HG03565 (cell line): ENCODE data around the gene VGLL2.
"Not testable (repeated sequence)": the region's sequence is repeated elsewhere in the genome, so short reads cannot be mapped to it uniquely, and the experiment has no call there.

ENCODE experiments used
- ATAC-seq: cut with Tn5 transposase; IDR thresholded peaks from one replicate; pipeline ENCODE4 v1.9.1; 2021; ENCODE audit warnings: mild to moderate bottlenecking, moderate library complexity; ENCODE audit not compliant: unreplicated experiment

The VGLL2 gene

DNA sequence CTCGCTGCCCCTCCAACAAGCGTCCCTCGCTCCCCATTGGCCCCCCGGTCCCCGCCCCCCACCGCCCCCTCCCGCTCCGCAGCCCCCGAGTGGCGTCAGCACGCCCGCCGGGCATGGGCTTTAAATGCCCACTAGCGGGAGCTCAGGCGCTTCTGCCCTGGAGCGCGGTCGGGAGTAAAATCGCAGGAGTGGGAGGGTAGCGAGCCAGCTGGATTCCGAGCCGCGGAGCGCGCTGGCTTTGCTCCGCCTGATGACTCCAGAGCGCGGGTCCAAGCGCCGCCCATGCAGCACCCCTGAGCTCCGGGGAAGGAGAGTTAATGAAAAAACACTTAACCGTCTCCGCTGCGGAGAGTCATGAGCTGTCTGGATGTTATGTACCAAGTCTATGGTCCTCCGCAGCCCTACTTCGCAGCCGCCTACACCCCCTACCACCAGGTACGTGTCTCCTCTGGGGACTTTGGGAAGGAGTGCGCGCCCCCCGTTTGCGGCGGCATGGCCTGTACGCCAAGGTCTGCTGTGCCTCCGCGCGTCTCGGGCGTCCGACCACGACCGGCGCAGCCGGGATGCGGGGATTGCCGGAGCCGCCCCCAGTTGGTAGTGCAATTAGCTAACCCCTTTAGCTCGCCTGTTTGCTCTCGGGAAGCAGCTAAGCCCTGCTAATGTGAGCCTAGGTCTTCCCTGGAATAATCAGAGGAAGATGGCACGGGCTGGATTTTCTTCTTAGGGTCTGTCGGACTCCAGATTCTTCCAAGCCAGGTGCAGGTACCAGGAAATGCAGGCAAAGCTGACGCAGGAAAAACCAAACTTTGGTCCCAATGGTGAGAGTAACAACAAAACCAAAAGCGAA, at the start of gene VGLL2:
TSS of gene VGLL2 (plus strand) at position 149 of the 847 bp plus-strand sequence. CDS start at position 355, 206 bp downstream.
- no peak for ATAC-seq

DNA sequence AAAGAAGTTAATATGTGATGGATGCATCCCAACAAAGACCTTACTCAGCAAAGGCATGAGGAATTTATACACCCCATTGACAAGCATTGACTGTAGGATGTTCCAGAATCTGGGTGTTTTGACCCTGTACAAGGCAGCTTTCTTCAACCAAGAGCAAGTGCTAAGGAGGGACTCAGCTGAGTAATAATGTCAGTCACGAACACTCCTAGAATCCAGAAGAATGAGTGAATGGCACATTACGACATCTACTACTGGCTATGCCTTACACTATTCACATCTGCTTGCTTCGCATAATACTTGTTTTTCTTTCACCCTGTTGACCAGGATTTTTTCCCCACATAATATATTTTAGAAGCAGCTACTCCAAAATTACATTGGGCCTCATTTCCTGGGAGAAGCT, 42.5 kb upstream of the VGLL2 start:
- ATAC-seq, result no peak

DNA sequence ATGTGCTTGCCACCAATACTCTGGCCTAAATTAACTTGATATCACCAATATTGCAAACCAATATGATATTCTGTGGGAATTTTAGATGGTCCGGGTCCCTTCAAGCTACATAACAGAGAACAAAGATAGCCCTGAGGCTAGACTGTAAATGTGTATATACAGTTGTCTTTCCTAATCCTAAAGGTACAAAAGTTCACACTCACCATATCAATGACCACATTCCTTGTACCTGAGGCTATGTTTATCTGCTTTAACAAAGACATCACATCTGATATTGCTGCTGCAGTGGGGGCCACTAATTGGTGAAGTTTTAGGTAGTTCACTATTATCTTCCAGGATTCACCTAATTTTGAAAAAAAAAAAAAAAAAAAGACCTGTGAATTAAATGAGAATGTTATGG, 38.6 kb upstream of the VGLL2 start:
- ATAC-seq, result no peak

GRCh38 chr6:117227245-117227962, 38.0 kb upstream of the VGLL2 start:
- ATAC-seq, result no peak

GRCh38 chr6:117228202-117228601, 37.2 kb upstream of the VGLL2 start:
- ATAC-seq, result no peak

GRCh38 chr6:117229870-117230269, 35.5 kb upstream of the VGLL2 start:
- ATAC-seq, result no peak

DNA sequence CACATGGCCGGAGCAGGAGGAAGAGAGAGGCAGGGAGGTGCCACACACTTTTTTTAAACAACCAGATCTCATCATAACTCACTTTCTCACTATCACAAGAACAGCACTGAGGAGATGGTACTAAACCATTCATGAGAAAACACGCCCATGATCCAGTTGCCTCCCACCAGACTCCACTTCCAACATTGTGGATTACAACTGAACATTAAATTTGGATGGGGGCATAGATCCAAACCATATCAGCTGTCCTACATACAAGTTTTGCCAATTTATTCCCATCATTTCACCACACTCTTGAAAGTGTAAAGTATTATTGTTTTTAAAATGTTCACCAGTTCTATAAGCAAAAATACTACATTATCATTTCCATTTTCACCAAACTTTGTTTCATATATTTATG, 33.9 kb upstream of the VGLL2 start:
- ATAC-seq, result no peak

DNA sequence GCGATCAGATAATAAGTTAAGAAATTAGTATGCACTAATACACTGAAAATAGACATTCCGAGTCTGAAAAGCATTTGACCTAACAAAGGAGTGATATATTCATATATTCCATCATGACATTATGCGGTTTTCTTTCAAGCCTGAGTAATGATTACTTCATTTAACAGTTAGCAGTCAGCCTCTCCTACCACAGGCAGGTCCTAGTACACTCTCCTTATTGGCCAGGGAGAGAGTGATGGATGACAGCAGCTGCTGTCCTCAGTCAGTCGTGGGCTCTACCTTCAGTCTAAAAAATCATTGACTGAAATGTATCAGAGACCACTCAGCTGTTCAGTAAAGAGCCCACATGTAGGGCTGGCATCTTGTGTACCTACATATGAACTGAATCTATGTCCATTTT, 33.2 kb upstream of the VGLL2 start:
- no peak for ATAC-seq

DNA sequence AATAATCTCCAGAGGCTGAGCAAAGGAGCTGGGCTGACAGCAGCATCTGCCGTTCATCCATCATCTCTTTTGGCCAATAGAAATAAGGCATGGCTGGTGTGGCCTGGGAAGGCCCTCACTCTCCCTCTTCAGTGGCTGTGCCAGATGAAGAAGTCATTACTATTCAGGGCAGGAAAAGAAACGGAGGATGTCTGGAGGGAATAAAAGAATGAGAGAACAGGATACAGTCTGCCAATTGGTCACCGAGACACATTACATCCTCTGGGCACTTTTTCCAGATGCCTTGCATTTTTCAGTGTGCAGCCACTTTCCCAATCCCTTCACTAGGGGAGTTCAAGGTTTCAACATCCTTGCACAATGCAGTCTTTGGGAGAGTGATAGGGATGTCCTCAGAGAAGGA, 32.2 kb upstream of the VGLL2 start:
- ATAC-seq, result no peak

DNA sequence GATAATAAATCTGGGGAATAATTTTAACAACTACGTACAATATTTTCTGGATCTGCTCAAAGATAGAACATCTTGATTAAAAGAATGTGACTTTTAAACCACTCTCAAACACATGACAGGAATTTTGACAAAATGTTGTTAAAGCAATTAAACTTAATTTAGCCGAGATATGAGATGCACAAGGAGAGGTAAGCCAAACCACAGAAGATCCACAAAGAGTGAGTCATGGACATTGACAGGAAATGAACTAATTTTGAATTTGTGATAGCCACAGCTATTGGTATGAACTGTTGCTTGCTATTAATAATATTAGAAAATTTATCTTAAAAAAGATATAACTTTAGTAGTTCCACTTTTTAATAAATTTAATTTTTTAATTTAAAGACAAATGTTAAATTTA, 27.8 kb upstream of the VGLL2 start:
- no peak for ATAC-seq

DNA sequence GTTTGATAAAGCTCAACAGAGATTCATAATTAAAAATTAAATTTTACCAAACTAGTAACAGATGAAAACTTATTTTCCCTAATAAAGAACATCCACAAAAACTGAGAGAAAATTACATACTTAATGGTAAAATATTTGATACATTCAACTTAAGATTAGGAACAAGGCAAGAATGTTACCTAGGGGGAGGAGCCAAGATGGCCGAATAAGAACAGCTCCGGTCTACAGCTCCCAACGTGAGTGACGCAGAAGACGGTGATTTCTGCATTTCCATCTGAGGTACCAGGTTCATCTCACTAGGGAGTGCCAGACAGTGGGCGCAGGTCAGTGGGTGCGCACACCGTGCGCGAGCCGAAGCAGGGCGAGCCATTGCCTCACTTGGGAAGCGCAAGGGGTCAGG, 20.8 kb upstream of the VGLL2 start:
- not testable (repeated sequence) for ATAC-seq

DNA sequence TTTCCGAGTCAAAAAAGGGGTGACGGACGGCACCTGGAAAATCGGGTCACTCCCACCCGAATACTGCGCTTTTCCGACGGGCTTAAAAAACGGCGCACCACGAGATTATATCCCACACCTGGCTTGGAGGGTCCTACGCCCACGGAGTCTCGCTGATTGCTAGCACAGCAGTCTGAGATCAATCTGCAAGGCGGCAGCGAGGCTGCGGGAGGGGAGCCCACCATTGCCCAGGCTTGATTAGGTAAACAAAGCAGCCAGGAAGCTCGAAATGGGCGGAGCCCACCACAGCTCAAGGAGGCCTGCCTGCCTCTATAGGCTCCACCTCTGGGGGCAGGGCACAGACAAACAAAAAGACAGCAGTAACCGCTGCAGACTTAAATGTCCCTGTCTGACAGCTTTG, 20.4 kb upstream of the VGLL2 start:
- not testable (repeated sequence) for ATAC-seq

DNA sequence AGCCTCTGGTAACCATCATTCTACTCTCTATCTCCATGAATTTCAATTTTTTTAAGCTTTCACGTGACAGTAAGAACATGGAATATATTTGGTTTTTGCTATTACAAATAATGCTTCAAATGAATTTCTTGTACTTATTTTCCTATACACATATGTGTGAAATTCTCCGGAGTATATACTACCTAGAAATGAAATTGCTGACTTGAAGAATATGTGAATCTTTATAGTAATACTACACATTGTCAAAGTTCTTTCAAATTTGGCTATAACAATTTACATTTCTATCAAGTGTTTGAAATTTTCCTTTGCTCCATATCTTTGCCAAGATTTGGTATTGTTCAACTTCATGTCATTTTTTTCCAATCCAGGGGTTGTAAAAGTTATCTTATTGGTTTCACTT, 11.6 kb upstream of the VGLL2 start:
- no peak for ATAC-seq

GRCh38 chr6:117262799-117263198, 2.6 kb upstream of the VGLL2 start:
- ATAC-seq, result no peak

DNA sequence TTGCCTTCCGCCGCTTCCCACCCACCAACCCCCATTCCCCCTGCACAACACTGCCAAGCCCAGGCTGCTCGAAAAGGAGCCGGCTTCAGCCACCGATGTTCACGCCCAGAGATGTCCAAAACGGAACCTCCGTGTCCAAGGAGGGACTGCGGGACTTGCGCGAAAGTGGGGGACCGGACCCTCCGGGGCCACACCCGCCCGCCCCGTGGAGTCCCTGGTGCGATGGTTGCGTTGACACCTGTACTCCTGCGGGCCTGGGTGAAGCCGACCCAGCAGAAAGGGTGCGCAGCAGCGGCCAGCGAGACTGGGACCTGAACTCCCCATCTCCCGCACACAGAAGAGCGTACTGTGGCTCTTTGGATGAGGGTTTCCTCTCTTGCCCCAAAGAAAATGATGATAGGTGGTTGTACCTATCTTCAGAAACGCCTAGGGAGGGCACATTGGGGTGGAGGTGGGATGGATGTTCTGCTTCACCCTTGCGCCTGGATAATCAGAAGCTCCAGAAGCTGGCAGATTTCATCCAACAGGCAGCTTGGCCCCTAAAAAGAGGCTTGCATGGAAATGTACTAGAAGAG, 1.9 kb upstream of the VGLL2 start:
- ATAC-seq, result no peak

- no peak for ATAC-seq
These were observed 1.0 kb upstream of the VGLL2 start for GRCh38 chr6:117264369-117264691.

DNA sequence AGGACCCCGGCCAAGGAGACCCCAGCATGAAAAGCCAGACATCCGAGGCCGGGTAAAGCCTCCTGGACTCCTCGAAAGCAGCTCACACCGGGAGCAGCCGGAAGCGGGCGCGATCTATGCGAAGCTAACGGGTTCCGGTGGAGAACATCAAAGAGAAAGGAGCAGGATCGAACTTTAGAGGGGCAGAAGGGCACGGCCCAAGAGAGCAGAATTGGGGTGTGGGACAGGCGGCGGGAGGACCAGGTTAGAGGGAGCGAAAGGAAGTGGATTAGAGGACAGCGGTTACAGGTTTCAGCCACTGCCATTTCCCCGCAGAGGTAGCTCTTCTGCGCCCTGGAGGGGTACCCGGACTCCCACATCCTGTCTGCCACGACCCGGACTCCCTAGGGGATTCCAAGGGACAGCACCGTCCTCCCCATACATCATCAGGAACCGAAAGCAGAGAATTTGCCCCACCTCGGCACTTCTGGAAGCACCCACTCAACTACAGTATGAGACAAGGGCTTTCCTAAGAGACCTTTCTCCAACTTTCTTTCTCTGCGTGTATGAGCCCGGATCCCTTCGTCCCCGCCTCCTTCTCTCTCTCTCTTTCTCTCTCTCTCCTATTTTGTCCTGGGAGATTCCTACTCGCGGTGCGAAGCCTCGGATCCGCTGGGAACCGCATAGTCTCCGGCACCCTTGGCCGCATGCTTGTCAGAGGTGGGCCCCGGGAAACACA, 507 bp upstream of the VGLL2 start:
- ATAC-seq, result no peak

DNA sequence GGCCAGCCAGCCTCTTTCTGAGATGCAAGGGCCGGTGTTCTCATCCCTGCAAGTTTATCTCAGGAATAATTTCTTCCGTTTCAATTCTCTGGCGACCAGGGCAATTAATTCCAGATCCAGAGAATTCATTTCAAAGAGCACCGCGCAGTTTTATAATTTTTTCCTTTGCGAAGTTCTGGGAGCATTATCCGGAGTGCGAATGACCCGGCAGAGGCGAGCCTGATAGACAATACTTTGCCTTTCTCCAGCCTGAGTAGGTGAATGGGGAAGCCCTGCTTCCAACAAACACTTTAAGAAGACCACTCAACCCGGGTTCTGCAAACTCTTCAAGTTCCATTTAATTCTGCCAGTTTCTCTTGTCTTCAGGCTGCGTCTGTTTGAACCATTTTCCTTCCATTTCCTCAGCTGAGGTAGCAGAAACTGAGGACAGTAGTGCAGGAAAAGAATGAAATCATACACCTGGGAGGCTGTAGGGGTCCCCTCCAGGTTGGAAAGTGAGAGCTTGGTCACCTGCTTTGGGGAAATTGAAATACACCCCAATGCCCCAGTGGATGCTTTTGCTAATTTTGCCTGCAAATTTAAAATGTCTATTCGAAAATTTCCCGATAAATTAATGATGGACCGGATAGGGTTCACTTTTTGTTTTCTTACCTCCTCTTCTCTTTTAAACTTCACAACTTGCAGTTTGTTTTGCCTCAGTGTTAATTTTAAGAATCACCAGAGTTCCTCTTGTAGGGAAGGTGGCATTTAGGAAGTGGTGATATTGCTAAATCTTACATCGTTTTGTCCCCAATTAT, 1.1 kb downstream of the VGLL2 start:
- ATAC-seq, result no peak

- no peak for ATAC-seq
These were observed 1.6 kb downstream of the VGLL2 start for GRCh38 chr6:117267054-117267347.

DNA sequence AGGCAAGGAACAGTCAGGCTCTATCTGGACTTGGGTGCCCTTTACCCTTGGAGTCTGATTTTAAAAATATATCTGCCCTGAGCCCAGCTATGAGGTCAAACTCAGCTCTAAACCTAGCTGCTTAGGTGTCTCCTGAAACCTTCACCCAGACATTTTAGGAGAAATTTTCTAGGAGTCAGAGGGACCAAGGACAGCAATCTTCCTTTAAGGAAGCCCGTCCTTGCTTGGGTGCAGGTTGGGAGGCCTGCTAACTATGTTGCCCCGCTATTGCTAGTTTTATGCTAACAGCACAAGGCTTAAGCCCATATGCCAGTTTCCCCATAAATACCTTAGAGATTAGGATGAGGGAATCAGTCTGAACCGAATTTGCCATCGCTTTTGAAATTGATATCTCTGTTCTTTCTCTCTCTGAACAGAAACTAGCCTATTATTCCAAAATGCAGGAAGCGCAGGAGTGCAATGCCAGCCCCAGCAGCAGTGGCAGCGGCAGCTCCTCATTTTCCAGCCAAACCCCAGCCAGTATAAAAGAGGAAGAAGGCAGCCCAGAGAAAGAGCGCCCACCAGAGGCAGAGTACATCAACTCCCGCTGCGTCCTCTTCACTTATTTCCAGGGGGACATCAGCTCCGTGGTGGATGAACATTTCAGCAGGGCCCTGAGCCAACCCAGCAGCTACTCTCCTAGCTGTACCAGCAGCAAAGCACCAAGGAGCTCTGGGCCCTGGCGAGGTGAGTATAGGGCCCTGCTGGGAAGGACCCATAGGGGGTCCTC, 2.6 kb downstream of the VGLL2 start:
- no peak for ATAC-seq
